Measurements from ENCODE around the gene ABCA3. TPM values are rescaled to one million over a fixed set of nuclear protein-coding genes. Genes with fewer than 3 reads are reported as not detected.

Gene ABCA3
- total and polyA plus RNA-seq, 2 of the 8 experiments (the other 6 are each of a cell fraction or from before 2014, with no cell fraction given), result 5.7 to 7.9 TPM

- Histone ChIP-seq H3K14ac (ENCODE audit: insufficient read length) (no peak overlapping the region), H3K23me2 (ENCODE audit: low read depth, low read length) (no peaks in the 10 kb centered on the region), H3K4me3 (ENCODE audit: extremely low read depth in 1 of 4, insufficient read depth in 2 of 4, low read depth in 3 of 4, low read length in 4 of 4) (no peak overlapping the region), H3K36me3 (ENCODE audit: control insufficient read depth in 2 of 4, insufficient read depth in 4 of 4, low read length in 3 of 4) (no peaks in the 10 kb centered on the region; a peak in 1 of 8 replicates), H3K9ac (replicated peaks in 1 of 4; ENCODE audit: extremely low read depth in 1 of 4, low read depth in 3 of 4, low read length in 3 of 4) (no peak overlapping the region), H4K91ac (replicated peaks; ENCODE audit: insufficient read length, low read length) (no peak overlapping the region), H2BK20ac (ENCODE audit: low read length) (no peak overlapping the region), H3K4ac (replicated peaks; ENCODE audit: insufficient read length, low read depth, low read length) (no peak overlapping the region), H4K8ac (ENCODE audit: extremely low read depth, insufficient read depth, low read length) (0 out of 2 replicates have a peak overlapping the region, but pooled peaks have one; percentile 51), H2BK5ac (ENCODE audit: low read depth, low read length) (no peak overlapping the region), H3K9me3 (ENCODE audit: insufficient read depth in 2 of 2, low read depth in 1 of 2, low read length in 1 of 2) (no peaks in the 10 kb centered on the region), H3K56ac (replicated peaks; ENCODE audit: insufficient read length, low read depth, low read length) (no peak overlapping the region), H3K27ac (ENCODE audit: low read depth, low read length) (no peak overlapping the region), H2AFZ (ENCODE audit: low read length) (no peak overlapping the region), H3K18ac (ENCODE audit: extremely low read depth, low read length) (no peak overlapping the region), H3K79me2 (ENCODE audit: control insufficient read depth in 1 of 2, insufficient read depth in 2 of 2, low read length in 2 of 2) (no peaks in the 10 kb centered on the region), H4K5ac (ENCODE audit: insufficient read length, low read depth, low read length) (no peak overlapping the region), H4K20me1 (replicated peaks in 1 of 2; ENCODE audit: control insufficient read depth in 1 of 2, insufficient read depth in 2 of 2, low read length in 2 of 2) (no peaks in the 10 kb centered on the region), H2BK15ac (ENCODE audit: low read length) (no peak overlapping the region), H3K23ac (ENCODE audit: insufficient read length) (no peak overlapping the region), H3K4me1 (replicated peaks in 1 of 4; ENCODE audit: control insufficient read depth in 3 of 4, insufficient read depth in 4 of 4, low read length in 3 of 4) (peaks cover 0 to 4% (median 1%) of the 10 kb centered on the region in 4 experiments; a peak in 3 of 7 replicates), H2AK5ac (ENCODE audit: low read depth, low read length) (no peak overlapping the region), H3K79me1 (ENCODE audit: low read depth, low read length) (no peaks in the 10 kb centered on the region), H2BK12ac (ENCODE audit: low read depth, low read length) (no peak overlapping the region), H2BK120ac (replicated peaks; ENCODE audit: low read depth, low read length) (no peak overlapping the region), H3K27me3 (replicated peaks in 1 of 4; ENCODE audit: control insufficient read depth in 3 of 4, extremely low read depth in 1 of 4, insufficient read depth in 3 of 4, low read length in 3 of 4) (no peaks in the 10 kb centered on the region), H3K4me2 (ENCODE audit: insufficient read depth in 1 of 2, low read depth in 2 of 2, low read length in 2 of 2) (no peak overlapping the region)
- no peak for FAIRE-seq
- ChIA-PET POLR2A (ENCODE audit: partially characterized antibody) (no interaction called here), CTCF (ENCODE audit: partially characterized antibody) (interaction anchor here (0.6 to 1.2 kb wide), 3 partner anchors 10 to 1320 kb away, joined by 3 to 6 read pairs (median 3); no protein-coding TSS in a partner anchor)
- DNase-seq (ENCODE audit: low read depth in 1 of 2, low spot score in 2 of 2), result no peak
- WGBS, 2 experiments (ENCODE audit: extremely low coverage in 1 of 2, insufficient coverage in 1 of 2, insufficient read length in 1 of 2, insufficient replicate concordance in 2 of 2, low coverage in 1 of 2, low lambda C conversion rate in 2 of 2, missing lambda C conversion rate in 1 of 2), result 89% methylated on average over 27 of the region's 31 CpGs; no CpG with 5 or more reads in 1 of the 2 experiments
- TF ChIP-seq POU5F1 (IDR thresholded peaks at IDR 0.05; ENCODE audit: low read depth, low read length), result no peak
- TF ChIP-seq TBP (IDR thresholded peaks at IDR 0.05; ENCODE audit: low read depth, low read length), result no peak
- TF ChIP-seq HDAC2 (IDR thresholded peaks at IDR 0.05; ENCODE audit: borderline replicate concordance in 1 of 2, low read depth in 2 of 2, low read length in 2 of 2), result no peak
- no peak for TF ChIP-seq MAFK (IDR thresholded peaks at IDR 0.05; ENCODE audit: low read depth, low read length)
- no peak for TF ChIP-seq RXRA (IDR thresholded peaks at IDR 0.05; ENCODE audit: insufficient read depth, low read depth, low read length)
- TF ChIP-seq HDAC6 (IDR thresholded peaks at IDR 0.05; ENCODE audit: low read depth, low read length), result no peak
- TF ChIP-seq, protein P1, sequence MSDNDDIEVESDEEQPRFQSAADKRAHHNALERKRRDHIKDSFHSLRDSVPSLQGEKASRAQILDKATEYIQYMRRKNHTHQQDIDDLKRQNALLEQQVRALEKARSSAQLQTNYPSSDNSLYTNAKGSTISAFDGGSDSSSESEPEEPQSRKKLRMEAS (IDR thresholded peaks at IDR 0.05), result no peak
- no peak for TF ChIP-seq JUND (IDR thresholded peaks at IDR 0.05; ENCODE audit: low read length)
Observed at GRCh38 chr16:2299121-2299914, 41.2 kb downstream of the ABCA3 start.

Measured in H1 (cell line).